ENCODE results near the gene KAT2B.
"Not testable (repeated sequence)": the region's sequence is repeated elsewhere in the genome, so short reads cannot be mapped to it uniquely, and the experiment has no call there.

Gene KAT2B

GRCh38 chr3:20027136-20027535 lies 13.1 kb upstream of the KAT2B start:
- H3K27me3 ChIP-seq (ENCODE audit: control insufficient read depth, insufficient read depth, low read length) = no peaks in the 10 kb centered on the region
- H3K9me3 ChIP-seq (ENCODE audit: control insufficient read depth, low read length) = no peaks in the 10 kb centered on the region
- no peak overlapping the region for H3K4me3 ChIP-seq (ENCODE audit: low read length)
- H3K4me1 ChIP-seq (ENCODE audit: control insufficient read depth, insufficient read depth, low read length) = peaks cover 14% of the 10 kb centered on the region
- H3K9ac ChIP-seq (ENCODE audit: low read length) = no peak overlapping the region
- H3K36me3 ChIP-seq (ENCODE audit: control insufficient read depth, insufficient read depth, low read length) = no peaks in the 10 kb centered on the region

DNA sequence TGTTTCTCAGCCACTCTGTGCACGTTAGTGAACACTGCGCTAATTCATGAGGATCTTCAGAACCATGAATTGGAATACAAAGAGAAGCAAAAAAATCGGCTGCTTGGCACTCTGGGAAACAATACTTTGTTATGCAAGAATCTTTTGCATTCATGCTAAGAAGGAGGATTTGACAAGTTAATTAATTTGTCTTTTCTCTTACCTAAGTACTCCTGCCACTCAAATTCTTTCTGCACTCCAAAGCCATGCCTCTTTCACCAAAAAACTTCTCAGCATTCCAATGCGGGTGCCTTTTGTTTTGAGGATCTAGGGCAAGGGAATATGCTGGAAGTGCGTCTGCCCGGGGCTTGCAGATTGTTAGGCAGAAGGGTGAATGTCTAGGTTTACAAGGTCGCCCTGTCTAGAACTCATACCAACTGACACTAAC lies 11.3 kb upstream of the KAT2B start:
- Histone ChIP-seq H3K36me3 (ENCODE audit: control insufficient read depth, insufficient read depth, low read length) (no peaks in the 10 kb centered on the region), H3K27me3 (ENCODE audit: control insufficient read depth, insufficient read depth, low read length) (no peaks in the 10 kb centered on the region), H3K4me1 (ENCODE audit: control insufficient read depth, insufficient read depth, low read length) (peaks cover 6% of the 10 kb centered on the region), H3K9me3 (ENCODE audit: control insufficient read depth, low read length) (no peaks in the 10 kb centered on the region), H3K4me3 (ENCODE audit: low read length) (no peak overlapping the region), H3K9ac (ENCODE audit: low read length) (no peak overlapping the region)

GRCh38 chr3:20031939-20032338 lies 8.3 kb upstream of the KAT2B start:
- not testable (repeated sequence) for H3K4me1 ChIP-seq (ENCODE audit: control insufficient read depth, insufficient read depth, low read length); H3K36me3 ChIP-seq (ENCODE audit: control insufficient read depth, insufficient read depth, low read length); H3K9ac ChIP-seq (ENCODE audit: low read length); H3K9me3 ChIP-seq (ENCODE audit: control insufficient read depth, low read length); H3K27me3 ChIP-seq (ENCODE audit: control insufficient read depth, insufficient read depth, low read length); H3K4me3 ChIP-seq (ENCODE audit: low read length)

GRCh38 chr3:20035019-20035418 lies 5.2 kb upstream of the KAT2B start:
- H3K4me3 ChIP-seq (ENCODE audit: low read length) = no peak overlapping the region
- H3K4me1 ChIP-seq (ENCODE audit: control insufficient read depth, insufficient read depth, low read length) = no peaks in the 10 kb centered on the region
- H3K9ac ChIP-seq (ENCODE audit: low read length) = no peak overlapping the region
- H3K9me3 ChIP-seq (ENCODE audit: control insufficient read depth, low read length) = no peaks in the 10 kb centered on the region
- H3K27me3 ChIP-seq (ENCODE audit: control insufficient read depth, insufficient read depth, low read length) = no peaks in the 10 kb centered on the region
- H3K36me3 ChIP-seq (ENCODE audit: control insufficient read depth, insufficient read depth, low read length) = no peaks in the 10 kb centered on the region

GRCh38 chr3:20037255-20037996 lies 2.8 kb upstream of the KAT2B start:
- H3K27me3 ChIP-seq (ENCODE audit: control insufficient read depth, insufficient read depth, low read length) = no peaks in the 10 kb centered on the region
- H3K36me3 ChIP-seq (ENCODE audit: control insufficient read depth, insufficient read depth, low read length) = no peaks in the 10 kb centered on the region
- H3K9ac ChIP-seq (ENCODE audit: low read length) = no peak overlapping the region
- no peak overlapping the region for H3K4me3 ChIP-seq (ENCODE audit: low read length)
- H3K4me1 ChIP-seq (ENCODE audit: control insufficient read depth, insufficient read depth, low read length) = peaks cover 8% of the 10 kb centered on the region
- no peaks in the 10 kb centered on the region for H3K9me3 ChIP-seq (ENCODE audit: control insufficient read depth, low read length)

GRCh38 chr3:20038699-20039465 lies 1.4 kb upstream of the KAT2B start:
- Histone ChIP-seq H3K4me1 (ENCODE audit: control insufficient read depth, insufficient read depth, low read length) (peaks cover 22% of the 10 kb centered on the region), H3K27me3 (ENCODE audit: control insufficient read depth, insufficient read depth, low read length) (no peaks in the 10 kb centered on the region), H3K9me3 (ENCODE audit: control insufficient read depth, low read length) (no peaks in the 10 kb centered on the region), H3K4me3 (ENCODE audit: low read length) (no peak overlapping the region), H3K36me3 (ENCODE audit: control insufficient read depth, insufficient read depth, low read length) (no peaks in the 10 kb centered on the region), H3K9ac (ENCODE audit: low read length) (peak overlapping the region; percentile 75)

- Histone ChIP-seq H3K4me1 (ENCODE audit: control insufficient read depth, insufficient read depth, low read length) (peaks cover 24% of the 10 kb centered on the region), H3K36me3 (ENCODE audit: control insufficient read depth, insufficient read depth, low read length) (no peaks in the 10 kb centered on the region), H3K9me3 (ENCODE audit: control insufficient read depth, low read length) (no peaks in the 10 kb centered on the region), H3K9ac (ENCODE audit: low read length) (peak overlapping the region; percentile 75), H3K4me3 (ENCODE audit: low read length) (peak overlapping the region; percentile 44), H3K27me3 (ENCODE audit: control insufficient read depth, insufficient read depth, low read length) (no peaks in the 10 kb centered on the region)
Observed at GRCh38 chr3:20039466-20039764, 831 bp upstream of the KAT2B start.

DNA sequence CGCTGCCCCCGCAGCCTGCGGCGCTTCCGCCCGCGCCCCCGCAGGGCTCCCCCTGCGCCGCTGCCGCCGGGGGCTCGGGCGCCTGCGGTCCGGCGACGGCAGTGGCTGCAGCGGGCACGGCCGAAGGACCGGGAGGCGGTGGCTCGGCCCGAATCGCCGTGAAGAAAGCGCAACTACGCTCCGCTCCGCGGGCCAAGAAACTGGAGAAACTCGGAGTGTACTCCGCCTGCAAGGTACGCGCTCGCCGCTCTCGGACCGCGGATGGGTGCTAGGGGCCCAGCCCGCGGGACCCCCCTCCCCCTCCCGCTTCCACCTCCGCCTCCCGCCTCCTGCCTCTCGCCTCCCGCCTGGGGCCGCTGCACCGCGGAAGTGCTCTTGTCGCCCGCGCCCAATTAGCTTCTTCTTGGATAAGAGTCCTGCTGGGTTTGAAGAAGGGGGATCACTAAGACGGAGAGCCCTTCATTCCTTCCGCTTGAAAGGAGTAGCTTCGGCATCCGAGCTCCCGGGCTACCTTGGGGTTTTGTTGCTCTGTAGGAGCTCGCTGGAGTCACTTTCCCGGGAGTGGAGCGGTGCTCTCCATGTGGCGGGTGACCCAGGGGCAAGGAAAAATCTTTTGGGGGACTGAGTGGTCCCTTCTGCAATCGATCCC lies 426 bp downstream of the KAT2B start:
- Histone ChIP-seq H3K27me3 (ENCODE audit: control insufficient read depth, insufficient read depth, low read length) (no peaks in the 10 kb centered on the region), H3K4me1 (ENCODE audit: control insufficient read depth, insufficient read depth, low read length) (peaks cover 24% of the 10 kb centered on the region), H3K9ac (ENCODE audit: low read length) (peak overlapping the region; percentile 77), H3K4me3 (ENCODE audit: low read length) (peak overlapping the region; percentile 90), H3K9me3 (ENCODE audit: control insufficient read depth, low read length) (no peaks in the 10 kb centered on the region), H3K36me3 (ENCODE audit: control insufficient read depth, insufficient read depth, low read length) (no peaks in the 10 kb centered on the region)

DNA sequence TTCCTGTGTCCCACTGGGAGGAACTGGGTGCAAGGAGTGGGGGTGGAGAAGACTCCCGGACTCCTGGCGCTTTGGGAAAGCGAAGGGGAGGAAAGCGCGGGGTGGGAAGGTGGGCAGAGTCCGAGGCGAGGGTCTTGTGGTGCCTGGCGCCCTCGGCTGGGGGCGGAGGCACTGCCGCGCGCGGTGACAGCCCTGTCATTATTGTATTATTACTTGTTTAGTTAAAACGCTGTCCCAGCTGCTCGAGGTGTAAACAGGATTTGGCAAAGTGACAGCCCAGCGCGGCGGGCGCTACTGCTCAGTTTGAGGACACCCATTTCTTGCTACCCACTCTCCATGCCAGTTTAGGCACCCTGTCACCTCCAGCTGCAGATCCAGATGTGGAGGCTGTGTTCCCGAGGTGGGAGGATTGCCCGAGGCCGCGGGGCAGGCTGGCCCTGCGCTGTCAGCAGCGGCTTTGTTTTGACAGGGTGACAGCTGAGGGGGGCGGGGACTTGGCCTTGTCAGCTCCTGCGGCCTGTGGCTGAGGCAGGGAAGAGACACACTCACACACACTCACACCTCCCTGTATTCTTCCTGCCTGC lies 1.0 kb downstream of the KAT2B start:
- H3K4me3 ChIP-seq (ENCODE audit: low read length) = peak overlapping the region; percentile 90
- H3K27me3 ChIP-seq (ENCODE audit: control insufficient read depth, insufficient read depth, low read length) = no peaks in the 10 kb centered on the region
- H3K4me1 ChIP-seq (ENCODE audit: control insufficient read depth, insufficient read depth, low read length) = peaks cover 24% of the 10 kb centered on the region
- H3K36me3 ChIP-seq (ENCODE audit: control insufficient read depth, insufficient read depth, low read length) = no peaks in the 10 kb centered on the region
- peak overlapping the region; percentile 77 for H3K9ac ChIP-seq (ENCODE audit: low read length)
- no peaks in the 10 kb centered on the region for H3K9me3 ChIP-seq (ENCODE audit: control insufficient read depth, low read length)

- Histone ChIP-seq H3K27me3 (ENCODE audit: control insufficient read depth, insufficient read depth, low read length) (no peaks in the 10 kb centered on the region), H3K9ac (ENCODE audit: low read length) (no peak overlapping the region), H3K4me1 (ENCODE audit: control insufficient read depth, insufficient read depth, low read length) (peaks cover 24% of the 10 kb centered on the region), H3K9me3 (ENCODE audit: control insufficient read depth, low read length) (no peaks in the 10 kb centered on the region), H3K4me3 (ENCODE audit: low read length) (no peak overlapping the region), H3K36me3 (ENCODE audit: control insufficient read depth, insufficient read depth, low read length) (no peaks in the 10 kb centered on the region)
Observed at GRCh38 chr3:20042331-20042730, 2.1 kb downstream of the KAT2B start.

- Histone ChIP-seq H3K4me3 (ENCODE audit: low read length) (peak overlapping the region; percentile 38), H3K4me1 (ENCODE audit: control insufficient read depth, insufficient read depth, low read length) (peaks cover 32% of the 10 kb centered on the region)
Observed at GRCh38 chr3:20043396-20043795, 3.1 kb downstream of the KAT2B start.

DNA sequence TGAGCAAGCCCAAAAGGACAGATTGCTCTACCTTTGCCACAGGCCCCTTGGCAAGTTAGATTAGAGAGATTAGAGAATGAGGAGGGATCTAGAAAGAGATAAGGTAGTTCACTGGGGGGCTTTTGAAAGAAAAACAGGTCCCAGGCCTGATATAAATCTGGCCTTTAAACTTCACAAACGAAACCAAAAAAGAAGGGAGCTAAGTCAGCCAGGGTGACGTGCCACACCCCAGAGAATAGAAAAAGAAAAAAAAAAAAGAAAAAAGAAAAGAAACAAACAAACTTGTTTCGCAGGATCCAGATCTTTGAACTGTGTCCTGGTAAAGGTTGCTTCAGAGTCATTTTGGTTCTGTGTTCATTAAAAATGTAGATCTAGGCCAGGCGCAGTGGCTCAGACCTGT lies 3.6 kb downstream of the KAT2B start:
- Histone ChIP-seq H3K9ac (ENCODE audit: low read length) (peak overlapping the region; percentile 49), H3K4me1 (ENCODE audit: control insufficient read depth, insufficient read depth, low read length) (peaks cover 32% of the 10 kb centered on the region), H3K9me3 (ENCODE audit: control insufficient read depth, low read length) (no peaks in the 10 kb centered on the region)

More at GRCh38 chr3:20043396-20043795, 3.1 kb downstream of the KAT2B start:
- Histone ChIP-seq H3K9me3 (ENCODE audit: control insufficient read depth, low read length) (no peaks in the 10 kb centered on the region), H3K36me3 (ENCODE audit: control insufficient read depth, insufficient read depth, low read length) (no peaks in the 10 kb centered on the region), H3K9ac (ENCODE audit: low read length) (peak overlapping the region; percentile 49), H3K27me3 (ENCODE audit: control insufficient read depth, insufficient read depth, low read length) (no peaks in the 10 kb centered on the region)

More for the DNA sequence above, 3.6 kb downstream of the KAT2B start:
- no peaks in the 10 kb centered on the region for H3K27me3 ChIP-seq (ENCODE audit: control insufficient read depth, insufficient read depth, low read length)
- H3K4me3 ChIP-seq (ENCODE audit: low read length) = peak overlapping the region; percentile 38
- no peaks in the 10 kb centered on the region for H3K36me3 ChIP-seq (ENCODE audit: control insufficient read depth, insufficient read depth, low read length)
